HG03558 (cell line): ENCODE measurements around the gene LTBP1.
"Not testable (repeated sequence)": the region's sequence is repeated elsewhere in the genome, so short reads cannot be mapped to it uniquely, and the experiment has no call there.

Experiments used
- ATAC-seq: cut with Tn5 transposase; IDR thresholded peaks from one replicate; pipeline ENCODE4 v1.9.1; 2021; ENCODE audit warnings: moderate number of reproducible peaks; ENCODE audit not compliant: unreplicated experiment; ENCODE audit errors: extremely low read depth

LTBP1 gene

DNA sequence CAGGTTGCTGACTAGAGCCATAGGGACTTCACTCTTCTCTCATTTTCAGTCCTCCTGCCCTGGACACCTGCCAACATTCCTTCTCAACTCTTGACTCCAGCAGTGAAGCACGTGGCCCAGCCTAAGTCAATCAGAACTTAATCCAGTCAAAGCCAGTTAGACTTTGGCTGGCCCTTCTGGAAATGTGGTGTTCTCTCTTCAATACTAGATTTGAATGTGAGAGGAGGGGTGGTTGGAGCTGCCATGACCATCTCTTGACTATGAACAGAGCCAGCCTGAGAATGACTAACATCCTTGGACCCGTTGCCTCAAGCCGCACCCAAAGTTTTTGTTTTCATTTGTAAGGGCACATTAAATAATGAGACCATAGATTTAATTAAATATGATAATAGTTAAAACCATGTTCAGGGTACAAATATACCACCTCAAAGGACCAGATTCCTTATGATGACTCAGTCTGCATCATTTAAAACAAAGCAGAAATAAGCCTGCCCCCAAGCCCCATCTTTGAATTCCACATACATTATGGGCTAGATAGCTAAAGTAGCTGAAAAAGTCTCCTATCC lies 480.0 kb downstream of the LTBP1 start:
- no peak for ATAC-seq

DNA sequence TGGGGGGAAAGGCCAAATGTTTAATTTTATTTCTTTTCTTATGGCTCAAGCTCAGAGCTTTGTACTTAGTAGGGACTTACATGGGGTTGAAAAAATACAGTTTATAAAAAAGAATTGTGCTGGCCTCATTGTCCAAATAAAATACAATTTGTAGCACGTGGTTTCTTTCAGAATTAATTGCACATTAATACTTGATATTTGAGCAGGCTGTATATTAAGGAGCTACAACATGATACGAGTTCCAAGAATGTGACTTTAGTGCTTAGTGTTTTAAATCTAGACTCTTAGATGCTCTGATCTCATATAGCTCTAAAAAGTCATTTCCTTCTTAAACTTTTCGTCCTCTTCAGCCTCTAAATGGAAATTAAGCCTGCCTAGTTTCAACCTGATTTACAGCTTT lies 483.3 kb downstream of the LTBP1 start:
- no peak for ATAC-seq

DNA sequence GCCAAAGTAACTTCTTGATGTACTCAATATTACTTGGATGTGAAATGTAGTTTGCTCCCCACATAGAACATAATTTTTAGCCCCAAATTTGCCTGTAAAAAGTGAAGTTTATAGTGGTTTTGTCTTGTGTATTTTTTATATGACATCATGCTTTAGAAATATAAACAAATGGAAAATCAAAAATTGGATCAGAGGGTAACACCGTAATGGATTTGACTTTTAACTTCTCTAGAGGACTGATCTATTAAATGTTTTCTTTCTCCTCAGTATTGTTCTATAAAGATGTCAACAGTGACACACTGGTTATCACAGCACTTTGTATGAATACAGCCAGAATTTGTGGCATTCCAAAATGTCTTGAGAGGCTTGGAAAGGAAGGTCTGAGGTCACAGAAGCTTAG lies 484.1 kb downstream of the LTBP1 start:
- ATAC-seq = no peak

DNA sequence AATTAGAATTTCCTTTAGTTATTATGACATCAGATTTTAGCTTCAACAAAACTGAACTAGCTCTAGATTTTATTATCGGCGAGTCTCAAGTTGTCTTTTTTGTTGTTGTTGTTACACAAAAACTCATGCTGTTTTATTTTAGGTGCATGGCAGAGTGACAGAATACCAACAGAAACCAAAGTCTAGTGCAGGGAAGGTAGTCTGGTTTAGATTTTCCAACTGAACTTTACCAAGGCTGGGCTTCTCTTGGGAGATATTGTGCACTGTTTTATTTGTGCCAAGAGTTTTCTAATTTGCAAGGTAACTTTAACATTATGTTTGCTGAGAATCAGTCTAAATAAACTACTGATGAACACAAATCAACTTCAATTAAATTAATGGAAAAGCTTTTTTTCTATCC lies 486.1 kb downstream of the LTBP1 start:
- no peak for ATAC-seq

DNA sequence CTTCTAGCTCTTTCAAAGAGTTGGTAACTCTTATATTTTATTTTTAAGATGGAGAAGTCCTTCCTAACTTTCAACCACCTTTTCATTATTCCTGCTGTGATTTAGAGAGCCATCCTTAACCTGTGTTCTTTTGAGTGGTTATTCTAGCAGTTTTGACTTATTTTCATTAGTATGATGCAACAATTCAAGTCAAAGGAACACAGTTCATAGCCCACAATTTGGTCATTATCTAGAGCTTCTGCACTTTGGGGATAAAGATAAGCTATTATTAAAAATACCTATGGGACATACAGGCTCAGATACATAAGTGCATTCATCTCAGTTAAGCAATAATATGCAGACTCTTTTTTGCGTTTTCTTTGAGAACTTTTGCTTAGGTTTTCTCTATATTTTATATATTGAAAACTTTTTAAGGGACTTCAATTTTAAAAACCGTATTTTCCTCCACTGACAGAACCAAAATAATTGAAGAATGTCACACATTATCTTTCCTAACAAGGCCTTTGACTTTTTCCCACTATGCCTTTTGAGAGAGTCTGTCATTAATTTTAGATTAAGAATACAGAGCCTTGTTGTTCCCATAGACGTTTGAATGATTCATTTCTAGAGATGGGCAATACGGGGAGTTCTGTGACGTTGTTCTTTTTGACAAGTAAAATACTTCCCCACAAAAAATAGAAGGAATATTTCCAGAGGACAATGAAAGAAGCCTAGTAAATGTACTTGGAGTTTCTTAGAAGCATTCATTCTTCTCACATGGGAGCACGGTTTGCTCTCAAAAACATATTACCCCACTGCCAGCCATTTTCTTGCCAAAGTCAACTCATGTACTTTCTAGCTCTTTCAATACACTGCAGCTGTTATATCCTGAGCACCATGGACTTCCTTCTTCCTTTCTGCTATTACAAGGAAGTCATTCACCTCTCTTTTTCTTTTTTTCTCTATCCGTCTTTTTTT lies 486.8 kb downstream of the LTBP1 start:
- ATAC-seq = no peak

DNA sequence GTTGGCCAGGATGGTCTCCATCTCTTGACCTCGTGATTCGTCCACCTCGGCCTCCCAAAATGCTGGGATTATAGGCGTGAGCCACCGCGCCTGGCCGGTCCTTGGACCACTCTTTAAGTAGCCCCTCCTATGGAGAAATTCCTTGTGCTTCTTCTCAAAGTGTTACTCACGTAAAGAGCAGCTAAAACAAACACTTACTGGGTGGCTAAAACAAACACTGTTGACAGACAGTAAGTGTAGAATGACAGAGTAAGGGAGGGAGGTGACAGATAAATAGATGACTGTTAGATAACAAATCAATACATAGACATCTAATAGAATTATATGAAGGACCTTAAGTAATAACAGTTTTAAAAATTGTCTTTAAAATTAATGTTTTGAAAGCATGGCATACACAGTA lies 488.8 kb downstream of the LTBP1 start:
- no peak for ATAC-seq

DNA sequence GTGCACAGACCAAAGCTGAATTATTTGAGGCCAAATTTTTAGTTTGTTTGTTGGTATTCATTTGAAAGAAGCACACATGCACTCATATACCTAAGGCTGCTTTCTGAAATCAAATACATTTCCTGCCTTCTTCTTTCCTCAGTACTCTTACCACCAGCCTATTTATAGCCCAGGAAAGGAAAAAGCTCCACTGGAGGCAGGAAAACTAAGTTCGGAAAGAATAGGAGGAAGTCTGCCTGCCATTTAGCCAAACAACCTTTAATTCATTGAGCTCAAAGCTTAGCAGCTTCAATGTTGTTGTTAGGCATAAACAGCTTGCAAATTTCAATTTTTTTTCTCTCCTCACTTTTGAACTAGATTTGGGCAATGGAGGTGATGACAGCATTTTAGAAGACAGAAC lies 489.3 kb downstream of the LTBP1 start:
- no peak for ATAC-seq

DNA sequence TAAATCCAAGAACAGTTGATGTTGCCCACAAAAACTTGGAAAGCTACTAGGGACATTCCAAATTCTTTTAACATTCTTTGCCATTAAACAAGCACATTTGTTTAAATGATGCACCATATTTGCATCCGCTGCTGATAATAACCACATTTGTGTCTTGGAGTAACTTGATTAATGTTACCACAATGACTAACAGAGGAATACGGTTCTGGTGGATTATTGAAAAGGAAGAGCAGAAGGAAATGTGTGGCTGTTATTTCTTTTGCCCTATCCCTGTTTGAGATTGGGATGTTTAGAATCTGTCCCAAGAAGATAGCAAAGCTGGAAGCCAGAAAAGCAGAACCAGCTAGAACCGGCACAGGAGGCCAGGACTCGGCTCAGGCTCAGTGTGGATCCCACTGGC lies 490.5 kb downstream of the LTBP1 start:
- ATAC-seq = no peak

DNA sequence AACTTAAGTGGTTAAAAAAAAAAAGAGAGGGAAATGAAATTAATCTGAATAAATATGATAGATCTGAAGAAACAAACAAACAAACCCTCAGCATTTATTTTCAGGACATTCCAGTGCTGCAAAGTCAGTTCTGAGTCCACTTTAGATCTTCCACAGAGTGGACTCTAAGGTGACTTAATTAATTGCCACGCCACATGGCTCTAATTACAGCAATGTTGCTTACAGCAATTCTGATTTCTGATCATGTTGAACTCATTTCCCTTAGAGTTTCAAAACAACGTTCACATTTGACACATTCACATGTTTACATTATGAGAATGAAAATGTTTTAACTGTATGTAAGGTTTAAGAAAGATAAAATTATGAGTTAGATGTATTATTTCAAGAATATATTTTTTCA lies 491.1 kb downstream of the LTBP1 start:
- ATAC-seq = no peak

DNA sequence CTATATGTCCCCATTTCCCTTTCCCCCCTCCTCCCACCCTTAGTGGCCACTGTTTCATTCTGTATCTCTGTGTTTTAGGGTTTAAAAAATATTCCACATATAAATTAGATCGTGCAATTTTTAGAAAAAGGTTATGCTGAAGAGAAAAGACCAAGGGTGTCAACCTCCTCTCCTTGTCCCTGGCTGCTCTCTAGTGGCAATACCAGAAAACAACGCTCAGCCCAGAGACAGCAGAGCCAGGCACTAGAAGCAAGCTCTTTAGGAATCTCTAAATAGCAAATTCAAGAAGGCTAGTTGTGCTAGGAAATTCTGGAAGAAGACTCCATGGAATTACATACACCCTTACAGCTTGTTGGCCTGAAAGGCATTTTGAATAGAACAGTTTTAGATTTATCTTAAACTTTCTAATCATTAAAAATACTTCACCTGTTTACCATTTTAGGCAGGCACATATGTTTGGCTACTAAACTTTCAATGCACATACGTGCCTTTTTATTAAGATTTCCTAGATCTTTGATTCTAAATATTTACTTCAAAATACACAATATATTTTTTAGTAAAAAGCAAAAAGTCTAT lies 494.6 kb downstream of the LTBP1 start:
- no peak for ATAC-seq

DNA sequence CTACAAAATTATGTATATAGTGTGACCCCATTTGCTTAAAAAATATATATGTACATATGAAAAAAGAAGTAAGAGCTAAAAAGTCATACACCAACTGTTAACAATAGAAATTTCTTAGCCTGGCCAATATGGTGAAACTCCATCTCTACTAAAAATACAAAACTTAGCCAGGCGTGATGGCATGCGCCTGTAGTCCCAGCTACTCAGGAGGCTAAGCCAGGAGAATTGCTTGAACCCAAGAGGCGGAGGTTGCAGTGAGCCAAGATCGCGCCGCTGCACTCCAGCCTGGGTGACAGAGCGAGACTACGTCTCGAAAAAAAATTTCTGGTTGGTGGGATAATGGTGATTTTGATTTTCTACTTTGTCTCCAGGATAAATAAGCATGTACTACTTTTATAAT lies 495.3 kb downstream of the LTBP1 start:
- not testable (repeated sequence) for ATAC-seq

DNA sequence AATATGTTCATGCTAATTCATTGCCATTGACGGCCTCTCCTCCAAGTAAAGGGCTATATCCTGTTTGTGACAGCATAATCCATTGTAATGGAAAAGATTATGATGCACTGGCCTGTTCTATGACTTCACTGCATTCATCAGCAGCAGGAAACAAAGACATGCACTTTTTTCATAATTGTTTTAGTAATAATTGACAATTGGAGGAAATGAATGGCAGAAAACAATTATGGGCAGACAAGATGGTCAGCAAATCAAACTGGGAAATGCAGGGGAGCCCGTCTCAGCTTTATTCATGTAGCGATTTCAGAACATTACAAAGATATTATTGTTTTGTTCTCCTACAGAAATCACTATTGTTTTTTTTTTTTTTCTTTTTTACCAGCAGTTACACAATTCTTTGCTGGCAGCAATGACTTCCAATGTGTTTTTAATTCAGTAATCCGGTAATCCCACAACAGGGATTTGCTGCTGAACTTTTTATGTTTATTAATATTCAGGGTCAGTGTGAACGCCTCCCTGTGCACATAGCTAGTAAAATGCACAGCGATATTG lies 495.9 kb downstream of the LTBP1 start:
- ATAC-seq = no peak

DNA sequence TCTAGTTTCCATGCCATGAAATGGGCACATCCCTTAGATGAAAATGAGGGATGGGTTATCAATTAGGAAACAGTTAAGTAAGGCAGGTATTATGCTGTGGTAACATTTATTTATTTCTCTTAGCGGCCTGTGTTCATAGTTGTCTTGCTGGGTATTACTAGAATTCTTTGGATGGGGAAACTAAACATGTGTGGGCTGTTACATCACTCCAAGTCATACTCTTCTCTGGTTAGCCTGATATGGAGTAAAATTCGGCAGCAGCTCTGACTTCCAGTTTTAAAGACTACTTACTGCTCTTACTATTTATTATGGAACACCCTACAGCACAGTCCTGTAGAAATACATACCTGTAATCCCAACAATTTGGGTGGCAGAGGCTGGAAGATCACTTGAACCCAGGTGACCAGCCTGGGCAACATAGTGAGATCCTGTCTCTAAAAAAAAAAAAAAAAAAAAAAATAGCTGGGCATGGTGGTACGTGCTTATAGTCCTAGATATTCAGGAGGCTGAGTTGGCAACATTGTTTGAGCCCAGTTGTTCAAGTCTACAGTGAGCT lies 496.6 kb downstream of the LTBP1 start:
- ATAC-seq = no peak

DNA sequence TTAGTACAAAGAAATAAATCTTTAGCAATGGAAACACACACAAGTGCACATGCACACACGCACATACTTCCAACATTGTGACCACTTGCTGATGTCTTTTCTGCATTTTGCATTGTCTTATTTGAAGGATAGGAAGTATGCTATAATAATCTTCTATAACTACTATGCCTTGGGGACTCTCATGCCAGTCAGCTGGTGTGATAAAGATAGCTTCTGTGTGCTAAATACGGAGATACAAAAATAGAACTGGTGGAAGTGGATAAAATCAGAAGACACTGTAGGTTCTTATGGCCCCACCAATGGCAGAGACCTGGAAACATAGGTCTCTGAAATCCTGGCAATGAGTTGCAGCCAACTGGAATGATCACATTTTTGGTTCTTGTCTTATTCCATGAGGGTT lies 498.2 kb downstream of the LTBP1 start:
- ATAC-seq = no peak

DNA sequence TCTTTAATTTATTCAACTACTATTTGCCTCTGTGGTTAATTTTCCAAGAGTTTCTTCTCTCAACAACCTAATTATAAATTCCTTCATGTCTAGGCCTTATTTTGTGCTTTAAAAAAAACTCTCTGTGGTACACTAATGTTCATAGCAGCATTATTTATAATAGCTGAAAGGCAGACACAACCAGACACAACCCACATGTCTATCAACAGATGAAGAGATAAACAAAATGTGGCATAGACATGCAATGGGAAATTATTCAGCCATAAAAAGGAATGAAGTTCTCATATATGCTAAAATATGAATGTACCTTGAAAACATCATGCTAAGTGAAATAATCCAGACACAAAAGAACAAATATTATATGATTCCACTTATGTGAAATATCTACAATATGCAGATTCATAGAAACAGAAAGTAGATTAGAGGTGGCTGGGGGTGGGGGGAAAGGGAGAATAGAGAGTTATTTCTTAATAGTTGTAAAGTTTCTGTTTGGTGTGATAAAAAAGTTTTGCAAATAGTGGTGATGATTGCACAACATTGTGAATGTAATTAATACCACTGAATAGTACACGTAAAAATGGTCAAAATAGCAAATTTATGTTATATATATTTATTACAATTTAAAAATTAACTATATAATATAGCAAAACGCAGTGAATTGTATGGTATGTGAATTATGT lies 501.6 kb downstream of the LTBP1 start:
- ATAC-seq = no peak
